Esophagus squamous epithelium (tissue), 5 donors: ENCODE results near the gene COMMD1. TPM values are rescaled to one million over a fixed set of nuclear protein-coding genes. Genes with fewer than 3 reads are reported as not detected.
A peak's percentile ranks its signal among the peaks of the same experiment; 100 is the strongest.

Experiments used
- DNase-seq: peaks from one replicate; lab custom pipeline; 2025; lab: John Stamatoyannopoulos, UW
- H3K27ac ChIP-seq, 4 donors: fragments of 200-600 bp; sonication (generic); one replicate each; pipeline ENCODE4 v1.5.1; 2016 to 2019; ENCODE audit warnings: mild to moderate bottlenecking in 1 of 4
- H3K27me3 ChIP-seq, 4 donors: fragments of 200-600 bp; sonication (generic); 1 replicate in 3 of 4; 2 replicates in 1 of 4; pipeline versions ENCODE4 v1.5.1 to v1.6.0; 2017 to 2021; ENCODE audit warnings: antibody characterized with exemption in 1 of 4
- H3K36me3 ChIP-seq, 3 donors: fragments of 200-600 bp; sonication (generic); one replicate each; pipeline ENCODE4 v1.5.1; 2016 to 2019
- H3K4me1 ChIP-seq, 3 donors: fragments of 200-600 bp; sonication (generic); one replicate each; pipeline ENCODE4 v1.5.1; 2017 to 2019
- H3K4me3 ChIP-seq, 4 donors: fragments of 200-600 bp; sonication (generic); 1 replicate in 3 of 4; 2 replicates in 1 of 4; pipeline ENCODE4 v1.5.1; 2016 to 2019; ENCODE audit warnings: mild to moderate bottlenecking in 2 of 4, moderate library complexity in 1 of 4
- H3K9me3 ChIP-seq, 3 donors: fragments of 200-600 bp; sonication (generic); one replicate each; pipeline ENCODE4 v1.5.1; 2016 to 2019
- CTCF ChIP-seq, 6 experiments: fragments of 450-650 bp in 4 of 6; fragments of 200-600 bp in 2 of 6; sonication (generic) in 2 of 6; IDR thresholded peaks; one replicate each; pipeline ENCODE4 v1.5.1; 2016 to 2019; ENCODE audit warnings: antibody characterized with exemption in 6 of 6, mild to moderate bottlenecking in 4 of 6, moderate library complexity in 4 of 6
- POLR2A ChIP-seq, 4 donors: fragments of 450-650 bp; IDR thresholded peaks; one replicate each; pipeline ENCODE4 v1.6.1; 2017; ENCODE audit warnings: antibody characterized with exemption in 4 of 4, mild to moderate bottlenecking in 4 of 4, moderate library complexity in 3 of 4
- WGBS, 2 donors: methylation state at CpG; one replicate each; pipeline ENCODE4 v1.1.5; 2018; 5-methylcytosine and 5-hydroxymethylcytosine counted together
- intact Hi-C: fragments of 100-400 bp; cut with DNase I; formaldehyde crosslinking; loops from one replicate; pipeline ENCODE4 v1.15.0; 2022
- total RNA-seq, 4 donors: library from RNA; depleted of rRNA; stranded (reverse); fragments of >200 nt; gene quantifications; one replicate each; pipeline ENCODE4 v1.1.0, GENCODE V29; 2016
- donor health status: DM: yes; HTN: yes; CAD: no.

The COMMD1 gene
- total RNA-seq, 4 donors from 2014 or later, result 38.0 to 44.3 (median 40.5) TPM

- intact Hi-C loops, result no loop called here
- Histone ChIP-seq H3K9me3 (no peaks in the 10 kb centered on the region), H3K36me3 (no peaks in the 10 kb centered on the region), H3K4me1 (peaks cover 5 to 54% (median 16%) of the 10 kb centered on the region in 3 donors), H3K27ac (no peak overlapping the region), H3K4me3 (no peak overlapping the region), H3K27me3 (no peaks in the 10 kb centered on the region)
- WGBS, 2 donors, result 63 to 64% methylated on average over 1 of the region's 1 CpG
- TF ChIP-seq POLR2A (IDR thresholded peaks at IDR 0.05) (no peak), CTCF (IDR thresholded peaks at IDR 0.05) (no peak)
- no peak for DNase-seq
These were observed 61.8 kb downstream of the COMMD1 start for GRCh38 chr2:61967262-61967661.

GRCh38 chr2:61969376-61969775, 63.9 kb downstream of the COMMD1 start:
- intact Hi-C loops, result no loop called here
- Histone ChIP-seq H3K9me3 (no peaks in the 10 kb centered on the region), H3K27ac (peak overlapping the region in 2 of 4 donors; percentile 0 to 47), H3K27me3 (no peaks in the 10 kb centered on the region), H3K4me1 (peaks cover 5 to 54% (median 16%) of the 10 kb centered on the region in 3 donors), H3K36me3 (no peaks in the 10 kb centered on the region), H3K4me3 (no peak overlapping the region)
- 25 to 32% methylated on average over 1 of the region's 1 CpG for WGBS, 2 donors
- no peak for DNase-seq
- TF ChIP-seq POLR2A (IDR thresholded peaks at IDR 0.05) (no peak), CTCF (IDR thresholded peaks at IDR 0.05) (no peak)

- no peak for DNase-seq
- TF ChIP-seq CTCF (IDR thresholded peaks at IDR 0.05) (peak in 1 of 6 experiments; percentile 30), POLR2A (IDR thresholded peaks at IDR 0.05) (no peak)
- H3K27ac ChIP-seq, result peak overlapping the region in 3 of 4 donors; percentile 2 to 46 (median 32)
These were observed 65.5 kb downstream of the COMMD1 start for GRCh38 chr2:61970807-61971556.

GRCh38 chr2:61978522-61978921, 73.0 kb downstream of the COMMD1 start:
- TF ChIP-seq POLR2A (IDR thresholded peaks at IDR 0.05), result no peak
- no peak for TF ChIP-seq CTCF (IDR thresholded peaks at IDR 0.05)
- H3K36me3 ChIP-seq, result no peaks in the 10 kb centered on the region
- DNase-seq, result no peak
- no peak overlapping the region for H3K4me3 ChIP-seq
- peaks cover 0 to 8% (median 0%) of the 10 kb centered on the region in 3 donors for H3K4me1 ChIP-seq
- no peaks in the 10 kb centered on the region for H3K27me3 ChIP-seq
- H3K27ac ChIP-seq, result no peak overlapping the region
- H3K9me3 ChIP-seq, result peaks cover 0 to 10% (median 0%) of the 10 kb centered on the region in 3 donors
- intact Hi-C loops, result no loop called here

More at GRCh38 chr2:61970807-61971556, 65.5 kb downstream of the COMMD1 start:
- Histone ChIP-seq H3K36me3 (no peaks in the 10 kb centered on the region), H3K27me3 (no peaks in the 10 kb centered on the region), H3K4me1 (peaks cover 5 to 54% (median 16%) of the 10 kb centered on the region in 3 donors), H3K4me3 (peak overlapping the region in 3 of 4 donors; percentile 26 to 53 (median 29)), H3K9me3 (no peaks in the 10 kb centered on the region)
- WGBS, 2 donors, result 31 to 54% methylated on average over 14 of the region's 14 CpGs
- intact Hi-C loops, result no loop called here

GRCh38 chr2:61980758-61981157, 75.3 kb downstream of the COMMD1 start:
- no peak for TF ChIP-seq CTCF (IDR thresholded peaks at IDR 0.05)
- TF ChIP-seq POLR2A (IDR thresholded peaks at IDR 0.05), result no peak
- no peaks in the 10 kb centered on the region for H3K27me3 ChIP-seq
- intact Hi-C loops, result no loop called here
- H3K4me3 ChIP-seq, result no peak overlapping the region
- no peak for DNase-seq
- H3K27ac ChIP-seq, result no peak overlapping the region
- peaks cover 0 to 8% (median 0%) of the 10 kb centered on the region in 3 donors for H3K4me1 ChIP-seq
- WGBS, 2 donors, result 91 to 100% methylated on average over 1 of the region's 1 CpG
- peaks cover 0 to 10% (median 0%) of the 10 kb centered on the region in 3 donors for H3K9me3 ChIP-seq
- no peaks in the 10 kb centered on the region for H3K36me3 ChIP-seq
